Measurements from ENCODE around the gene CPVL.

The CPVL gene

DNA sequence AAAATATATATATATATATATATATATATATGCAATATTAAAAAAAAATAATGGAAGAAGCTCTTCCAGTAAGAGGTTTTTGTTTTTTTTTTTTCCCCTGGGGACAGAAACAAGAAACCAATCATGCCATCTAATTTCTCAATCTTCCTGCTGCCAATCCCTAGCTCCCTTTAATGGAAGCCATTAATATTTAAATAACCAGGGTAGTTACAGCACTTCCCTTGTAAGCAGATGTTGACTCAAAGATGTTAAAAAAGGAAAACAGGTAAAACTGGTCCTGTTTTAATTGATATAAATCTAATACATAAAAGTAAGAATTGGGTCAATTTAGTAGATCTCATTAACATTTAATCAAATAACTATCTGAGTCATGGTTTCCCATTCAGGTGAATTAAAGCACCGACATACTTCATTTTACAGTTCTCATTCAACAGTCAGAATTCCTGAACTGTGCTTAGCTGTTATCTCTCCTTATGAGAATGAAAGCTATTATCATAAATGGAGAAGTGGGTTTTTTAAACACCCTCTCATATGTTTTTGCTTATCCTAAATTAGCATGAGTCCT is 22.6 kb downstream of the CPVL start:
- Histone ChIP-seq H3K4me2 (ENCODE audit: insufficient read depth, low read length) (no peak overlapping the region), H3K79me2 (ENCODE audit: insufficient read depth, low read length) (no peaks in the 10 kb centered on the region), H2AFZ (ENCODE audit: low read depth, low read length) (no peak overlapping the region), H3K27me3 (ENCODE audit: insufficient read depth, low read length, poor library complexity) (no peaks in the 10 kb centered on the region), H3K4me3 (ENCODE audit: low read depth in 1 of 2, low read length in 2 of 2) (no peak overlapping the region), H3K9me3 (ENCODE audit: insufficient read depth, low read length, severe bottlenecking) (no peaks in the 10 kb centered on the region), H3K36me3 (ENCODE audit: insufficient read depth, low read length) (0 out of 2 replicates have a peak, but pooled peaks cover 7% of the 10 kb centered on the region), H4K20me1 (ENCODE audit: insufficient read depth, low read length) (no peaks in the 10 kb centered on the region), H3K9ac (ENCODE audit: low read depth, low read length) (no peak overlapping the region), H3K27ac (ENCODE audit: low read length) (no peak overlapping the region), H3K4me1 (ENCODE audit: insufficient read depth, low read length) (no peaks in the 10 kb centered on the region)
- ATAC-seq (ENCODE audit: insufficient read depth, low read depth) (no peak), DNase-seq (no peak)
- no peak for TF ChIP-seq EZH2 (IDR thresholded peaks at IDR 0.05; ENCODE audit: borderline replicate concordance, low read depth, low read length, severe bottlenecking)
- no peak for TF ChIP-seq CTCF (IDR thresholded peaks at IDR 0.05; ENCODE audit: borderline replicate concordance, extremely low read depth, low read length, poor library complexity, severe bottlenecking)

DNA sequence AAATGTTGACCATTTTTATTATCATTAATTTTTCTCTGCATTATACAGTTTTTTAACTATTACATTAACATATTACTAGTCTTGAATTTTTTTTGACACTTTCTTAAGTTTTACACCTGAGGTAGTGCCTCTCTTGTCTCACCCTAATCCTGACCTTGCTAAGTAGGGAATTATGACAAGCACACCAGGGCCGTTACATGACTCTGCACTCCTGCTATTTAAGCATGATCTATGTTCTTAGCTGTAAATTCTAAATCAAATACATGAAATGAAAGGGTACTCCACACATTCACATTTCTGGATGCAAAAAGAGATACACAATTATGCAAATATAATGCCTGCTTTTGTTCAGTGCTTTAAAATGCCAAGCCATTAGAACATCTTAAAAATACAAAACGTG is 23.6 kb downstream of the CPVL start:
- TF ChIP-seq EZH2 (IDR thresholded peaks at IDR 0.05; ENCODE audit: borderline replicate concordance, low read depth, low read length, severe bottlenecking) (no peak), CTCF (IDR thresholded peaks at IDR 0.05; ENCODE audit: borderline replicate concordance, extremely low read depth, low read length, poor library complexity, severe bottlenecking) (no peak)
- Histone ChIP-seq H3K79me2 (ENCODE audit: insufficient read depth, low read length) (no peaks in the 10 kb centered on the region), H2AFZ (ENCODE audit: low read depth, low read length) (no peak overlapping the region), H3K4me3 (ENCODE audit: low read depth in 1 of 2, low read length in 2 of 2) (no peak overlapping the region), H3K9ac (ENCODE audit: low read depth, low read length) (no peak overlapping the region), H3K9me3 (ENCODE audit: insufficient read depth, low read length, severe bottlenecking) (no peaks in the 10 kb centered on the region), H4K20me1 (ENCODE audit: insufficient read depth, low read length) (no peaks in the 10 kb centered on the region), H3K27ac (ENCODE audit: low read length) (no peak overlapping the region), H3K4me2 (ENCODE audit: insufficient read depth, low read length) (no peak overlapping the region), H3K36me3 (ENCODE audit: insufficient read depth, low read length) (0 out of 2 replicates have a peak, but pooled peaks cover 9% of the 10 kb centered on the region), H3K4me1 (ENCODE audit: insufficient read depth, low read length) (no peaks in the 10 kb centered on the region), H3K27me3 (ENCODE audit: insufficient read depth, low read length, poor library complexity) (no peaks in the 10 kb centered on the region)
- DNase-seq (no peak), ATAC-seq (ENCODE audit: insufficient read depth, low read depth) (no peak)

DNA sequence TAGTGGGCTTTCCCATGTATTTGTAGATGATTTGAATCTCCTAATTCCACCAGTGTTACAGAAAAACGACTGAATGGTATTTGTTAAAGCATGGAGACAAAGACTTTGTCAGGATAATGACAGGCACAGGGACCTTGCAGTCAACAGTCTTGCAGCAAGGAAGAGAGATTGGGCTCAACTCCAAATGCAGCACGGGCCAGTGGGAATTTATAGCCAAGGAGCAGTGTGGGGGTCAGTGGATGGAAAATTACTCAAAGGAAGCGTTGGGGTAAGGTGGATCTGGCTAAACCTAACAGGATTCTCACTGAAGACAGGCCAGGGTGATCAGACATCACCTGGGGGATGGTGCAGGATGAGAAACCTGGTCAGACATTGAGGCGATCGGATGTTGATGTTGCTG is 24.3 kb downstream of the CPVL start:
- Histone ChIP-seq H2AFZ (ENCODE audit: low read depth, low read length) (no peak overlapping the region), H3K4me2 (ENCODE audit: insufficient read depth, low read length) (no peak overlapping the region), H3K36me3 (ENCODE audit: insufficient read depth, low read length) (0 out of 2 replicates have a peak, but pooled peaks cover 9% of the 10 kb centered on the region), H3K4me1 (ENCODE audit: insufficient read depth, low read length) (no peaks in the 10 kb centered on the region), H3K9me3 (ENCODE audit: insufficient read depth, low read length, severe bottlenecking) (no peaks in the 10 kb centered on the region), H4K20me1 (ENCODE audit: insufficient read depth, low read length) (no peaks in the 10 kb centered on the region), H3K79me2 (ENCODE audit: insufficient read depth, low read length) (no peaks in the 10 kb centered on the region), H3K9ac (ENCODE audit: low read depth, low read length) (no peak overlapping the region), H3K27me3 (ENCODE audit: insufficient read depth, low read length, poor library complexity) (no peaks in the 10 kb centered on the region), H3K27ac (ENCODE audit: low read length) (no peak overlapping the region), H3K4me3 (ENCODE audit: low read depth in 1 of 2, low read length in 2 of 2) (no peak overlapping the region)
- DNase-seq (no peak), ATAC-seq (ENCODE audit: insufficient read depth, low read depth) (no peak)
- no peak for TF ChIP-seq EZH2 (IDR thresholded peaks at IDR 0.05; ENCODE audit: borderline replicate concordance, low read depth, low read length, severe bottlenecking)
- no peak for TF ChIP-seq CTCF (IDR thresholded peaks at IDR 0.05; ENCODE audit: borderline replicate concordance, extremely low read depth, low read length, poor library complexity, severe bottlenecking)
